ENCODE measurements around the gene FNDC11.

DNA sequence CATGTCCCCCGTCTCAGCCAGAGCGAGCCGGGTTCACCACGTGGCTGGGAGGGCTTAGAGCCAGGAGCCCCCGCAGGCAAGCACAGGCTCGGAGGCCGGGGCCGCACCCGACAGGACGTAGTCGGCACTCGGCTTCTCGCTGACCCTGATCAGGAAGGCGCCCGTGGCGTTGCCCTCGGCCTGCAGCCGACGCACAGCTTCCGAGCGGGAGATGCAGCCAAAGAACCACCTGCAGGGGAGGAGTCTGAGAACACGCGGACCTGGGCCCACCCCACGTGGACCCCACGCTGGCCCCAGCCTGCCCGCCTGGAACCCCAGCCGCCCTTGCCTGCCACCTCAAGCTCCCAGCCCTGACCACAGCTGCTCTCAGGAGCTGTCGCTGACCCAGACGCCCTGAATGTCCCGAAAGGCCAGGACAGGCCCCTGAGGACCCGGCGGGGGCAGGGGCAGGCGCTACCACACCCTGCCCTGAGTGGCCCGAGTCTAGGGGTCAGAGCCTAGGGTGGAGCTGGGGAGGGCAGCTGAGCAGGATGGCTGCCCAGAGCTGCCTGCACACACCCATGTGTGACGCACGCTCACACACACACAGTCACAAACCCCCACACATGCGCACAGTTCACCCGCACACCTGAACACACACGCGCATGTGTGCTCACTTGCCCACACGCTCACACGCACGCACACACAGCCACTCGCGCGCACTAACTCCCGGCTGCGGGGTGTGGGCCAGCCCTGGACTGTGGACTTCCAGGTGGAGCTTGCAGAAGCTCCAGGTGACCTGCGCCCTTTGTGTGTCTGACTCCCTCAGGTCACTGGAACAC is 18.9 kb upstream of the FNDC11 start:
- TF ChIP-seq, protein P1, sequence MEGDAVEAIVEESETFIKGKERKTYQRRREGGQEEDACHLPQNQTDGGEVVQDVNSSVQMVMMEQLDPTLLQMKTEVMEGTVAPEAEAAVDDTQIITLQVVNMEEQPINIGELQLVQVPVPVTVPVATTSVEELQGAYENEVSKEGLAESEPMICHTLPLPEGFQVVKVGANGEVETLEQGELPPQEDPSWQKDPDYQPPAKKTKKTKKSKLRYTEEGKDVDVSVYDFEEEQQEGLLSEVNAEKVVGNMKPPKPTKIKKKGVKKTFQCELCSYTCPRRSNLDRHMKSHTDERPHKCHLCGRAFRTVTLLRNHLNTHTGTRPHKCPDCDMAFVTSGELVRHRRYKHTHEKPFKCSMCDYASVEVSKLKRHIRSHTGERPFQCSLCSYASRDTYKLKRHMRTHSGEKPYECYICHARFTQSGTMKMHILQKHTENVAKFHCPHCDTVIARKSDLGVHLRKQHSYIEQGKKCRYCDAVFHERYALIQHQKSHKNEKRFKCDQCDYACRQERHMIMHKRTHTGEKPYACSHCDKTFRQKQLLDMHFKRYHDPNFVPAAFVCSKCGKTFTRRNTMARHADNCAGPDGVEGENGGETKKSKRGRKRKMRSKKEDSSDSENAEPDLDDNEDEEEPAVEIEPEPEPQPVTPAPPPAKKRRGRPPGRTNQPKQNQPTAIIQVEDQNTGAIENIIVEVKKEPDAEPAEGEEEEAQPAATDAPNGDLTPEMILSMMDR (IDR thresholded peaks at IDR 0.05): no peak
- peak; percentile 78 for TF ChIP-seq POLR2A (IDR thresholded peaks at IDR 0.05)

All from transverse colon (tissue), 3 donors.